Esophagus squamous epithelium (tissue), 4 donors: ENCODE measurements around the gene IGDCC3.

ENCODE experiments used
- POLR2A ChIP-seq, 4 donors: fragments of 450-650 bp; IDR thresholded peaks; one replicate each; pipeline ENCODE4 v1.6.1; 2017; ENCODE audit warnings: antibody characterized with exemption in 4 of 4, mild to moderate bottlenecking in 4 of 4, moderate library complexity in 3 of 4
- TF ChIP-seq, protein P1 (sequence below), 6 experiments: fragments of 450-650 bp in 4 of 6; fragments of 200-600 bp in 2 of 6; sonication (generic) in 2 of 6; IDR thresholded peaks; one replicate each; pipeline ENCODE4 v1.5.1; 2016 to 2019; ENCODE audit warnings: antibody characterized with exemption in 6 of 6, mild to moderate bottlenecking in 4 of 6, moderate library complexity in 4 of 6

GRCh38 chr15:65363766-65364165, 14.0 kb downstream of the IGDCC3 start:
- TF ChIP-seq, protein P1, sequence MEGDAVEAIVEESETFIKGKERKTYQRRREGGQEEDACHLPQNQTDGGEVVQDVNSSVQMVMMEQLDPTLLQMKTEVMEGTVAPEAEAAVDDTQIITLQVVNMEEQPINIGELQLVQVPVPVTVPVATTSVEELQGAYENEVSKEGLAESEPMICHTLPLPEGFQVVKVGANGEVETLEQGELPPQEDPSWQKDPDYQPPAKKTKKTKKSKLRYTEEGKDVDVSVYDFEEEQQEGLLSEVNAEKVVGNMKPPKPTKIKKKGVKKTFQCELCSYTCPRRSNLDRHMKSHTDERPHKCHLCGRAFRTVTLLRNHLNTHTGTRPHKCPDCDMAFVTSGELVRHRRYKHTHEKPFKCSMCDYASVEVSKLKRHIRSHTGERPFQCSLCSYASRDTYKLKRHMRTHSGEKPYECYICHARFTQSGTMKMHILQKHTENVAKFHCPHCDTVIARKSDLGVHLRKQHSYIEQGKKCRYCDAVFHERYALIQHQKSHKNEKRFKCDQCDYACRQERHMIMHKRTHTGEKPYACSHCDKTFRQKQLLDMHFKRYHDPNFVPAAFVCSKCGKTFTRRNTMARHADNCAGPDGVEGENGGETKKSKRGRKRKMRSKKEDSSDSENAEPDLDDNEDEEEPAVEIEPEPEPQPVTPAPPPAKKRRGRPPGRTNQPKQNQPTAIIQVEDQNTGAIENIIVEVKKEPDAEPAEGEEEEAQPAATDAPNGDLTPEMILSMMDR (IDR thresholded peaks at IDR 0.05): no peak
- TF ChIP-seq POLR2A (IDR thresholded peaks at IDR 0.05): no peak
